ENCODE measurements around the gene NIPAL3. TPM values are rescaled to one million over a fixed set of nuclear protein-coding genes. Genes with fewer than 3 reads are reported as not detected.

Gene NIPAL3
- total and polyA plus RNA-seq, 2 donors (not counting 3 experiments of a cell fraction or from before 2014, with no cell fraction given): 15.5 to 16.0 TPM

GRCh38 chr1:24481101-24481500, 65.5 kb downstream of the NIPAL3 start:
- CTCF ChIA-PET: no interaction called here
- no peak for TF ChIP-seq EZH2 (IDR thresholded peaks at IDR 0.05; ENCODE audit: borderline replicate concordance, low read depth, low read length, severe bottlenecking)
- TF ChIP-seq CTCF (IDR thresholded peaks at IDR 0.05; ENCODE audit: extremely low read depth in 1 of 2, insufficient read depth in 1 of 2, low read depth in 1 of 2, low read length in 2 of 2): no peak
- TF ChIP-seq MYC (IDR thresholded peaks at IDR 0.05; ENCODE audit: low read depth, low read length): no peak
- no peak for TF ChIP-seq FOS (IDR thresholded peaks at IDR 0.05; ENCODE audit: borderline replicate concordance, insufficient read depth, low read length)
- no peak for TF ChIP-seq GATA2 (IDR thresholded peaks at IDR 0.05; ENCODE audit: insufficient read depth, insufficient read length, low read depth, low read length)
- TF ChIP-seq JUN (IDR thresholded peaks at IDR 0.05; ENCODE audit: borderline replicate concordance, insufficient read depth, insufficient read length, low read depth): no peak
- no peak for TF ChIP-seq MAX (IDR thresholded peaks at IDR 0.05; ENCODE audit: insufficient read depth, insufficient read length)
- TF ChIP-seq POLR2A (IDR thresholded peaks at IDR 0.05; ENCODE audit: low read depth, low read length): no peak
- TF ChIP-seq POLR2AphosphoS5 (IDR thresholded peaks at IDR 0.05; ENCODE audit: insufficient read depth, low read depth, low read length): no peak
- Histone ChIP-seq H3K4me1 (ENCODE audit: control insufficient read depth, extremely low read depth, insufficient read depth, low read length) (no peaks in the 10 kb centered on the region), H3K4me3 (replicated peaks in 1 of 3; ENCODE audit: insufficient read depth in 1 of 3, low read depth in 1 of 3, low read length in 3 of 3) (no peak overlapping the region), H3K27ac (ENCODE audit: insufficient read depth, low read depth, low read length) (no peak overlapping the region), H4K20me1 (replicated peaks; ENCODE audit: control insufficient read depth, extremely low read depth, insufficient read depth, low read length) (no peaks in the 10 kb centered on the region), H3K9me3 (replicated peaks; ENCODE audit: control insufficient read depth, insufficient read depth, low read length) (no peaks in the 10 kb centered on the region), H3K9ac (replicated peaks; ENCODE audit: extremely low read depth, insufficient read depth, low read length) (no peak overlapping the region), H3K36me3 (ENCODE audit: control insufficient read depth in 2 of 2, extremely low read depth in 1 of 2, insufficient read depth in 2 of 2, low read length in 2 of 2) (no peaks in the 10 kb centered on the region), H2AFZ (ENCODE audit: low read depth, low read length) (no peak overlapping the region), H3K9me1 (replicated peaks; ENCODE audit: control insufficient read depth, extremely low read depth, insufficient read depth, low read length) (no peaks in the 10 kb centered on the region), H3K79me2 (ENCODE audit: control insufficient read depth, insufficient read depth, low read length) (no peaks in the 10 kb centered on the region), H3K27me3 (ENCODE audit: control insufficient read depth in 2 of 2, insufficient read depth in 2 of 2, low read length in 2 of 2) (no peaks in the 10 kb centered on the region), H3K4me2 (ENCODE audit: insufficient read depth, low read length) (no peak overlapping the region)
- no peak for DNase-seq (ENCODE audit: low read depth, low spot score)
- intact Hi-C loops (cut with micrococcal nuclease) (no loop called here), dilution Hi-C loops (cut with MboI; ENCODE audit: extremely low pct_ligation_motif_present, low sequenced_read_pairs) (no loop called here)
- no TSS peak for BruUV-seq (replicated peaks)
- POLR2A ChIA-PET: no interaction called here
- FAIRE-seq: no peak
